HEK293T (cell line): ENCODE results near the gene CLPX.
"Not testable (repeated sequence)": the region's sequence is repeated elsewhere in the genome, so short reads cannot be mapped to it uniquely, and the experiment has no call there.

Experiments
- CTCF ChIA-PET: fragments of 350-600 bp; formaldehyde crosslinking; extraction: SDS; loops from one replicate; lab custom pipeline; 2021; ENCODE audit warnings: antibody characterized with exemption, inconsistent platforms; lab: Yijun Ruan, JAX
- POLR2A ChIA-PET: fragments of 350-600 bp; formaldehyde crosslinking; extraction: SDS; loops from one replicate; lab custom pipeline; 2020; ENCODE audit warnings: antibody characterized with exemption, inconsistent platforms; lab: Yijun Ruan, JAX
- DNase-seq: peaks from one replicate; pipeline ENCODE4 v3.0.0; 2012; ENCODE audit warnings: mixed read lengths; ENCODE audit errors: extremely low spot score
- ARNT ChIP-seq: fragments of 450-650 bp; IDR thresholded peaks from 2 replicates; pipeline ENCODE4 v1.6.1; 2017; ENCODE audit warnings: mild to moderate bottlenecking
- BHLHE40 ChIP-seq: fragments of 450-650 bp; IDR thresholded peaks from 2 replicates; pipeline ENCODE4 v1.6.1; 2016; ENCODE audit warnings: mild to moderate bottlenecking, moderate library complexity, borderline replicate concordance
- CTBP1 ChIP-seq: fragments of 450-650 bp; IDR thresholded peaks from 2 replicates; pipeline ENCODE4 v1.6.1; 2016; ENCODE audit warnings: borderline replicate concordance
- ELF4 ChIP-seq: fragments of 450-650 bp; IDR thresholded peaks from 2 replicates; pipeline ENCODE4 v1.6.1; 2017; ENCODE audit warnings: antibody characterized with exemption
- FOXA1 ChIP-seq: fragments of 450-650 bp; IDR thresholded peaks from 2 replicates; pipeline ENCODE4 v1.6.1; 2016; ENCODE audit warnings: mild to moderate bottlenecking
- FOXK2 ChIP-seq: fragments of 450-650 bp; IDR thresholded peaks from 2 replicates; pipeline ENCODE4 v1.6.1; 2016; ENCODE audit warnings: mild to moderate bottlenecking
- FOXM1 ChIP-seq: fragments of 450-650 bp; IDR thresholded peaks from 2 replicates; pipeline ENCODE4 v1.6.1; 2017; ENCODE audit warnings: mild to moderate bottlenecking, borderline replicate concordance
- HDGF ChIP-seq: fragments of 450-650 bp; IDR thresholded peaks from 2 replicates; pipeline ENCODE4 v1.6.1; 2017; ENCODE audit warnings: antibody characterized with exemption, borderline replicate concordance
- L3MBTL2 ChIP-seq: fragments of 450-650 bp; conservative IDR thresholded peaks from 2 replicates; pipeline ENCODE4 v1.6.1; 2016; ENCODE audit warnings: mild to moderate bottlenecking
- LEF1 ChIP-seq: fragments of 450-650 bp; IDR thresholded peaks from 2 replicates; pipeline ENCODE4 v1.6.1; 2017; ENCODE audit warnings: mild to moderate bottlenecking, borderline replicate concordance
- NFRKB ChIP-seq: fragments of 450-650 bp; IDR thresholded peaks from 2 replicates; pipeline ENCODE4 v1.6.1; 2016; ENCODE audit warnings: mild to moderate bottlenecking, moderate library complexity
- PKNOX1 ChIP-seq: fragments of 450-650 bp; IDR thresholded peaks from 2 replicates; pipeline ENCODE4 v1.6.1; 2016
- SP1 ChIP-seq: fragments of 450-650 bp; IDR thresholded peaks from 2 replicates; pipeline ENCODE4 v1.6.1; 2017
- SUZ12 ChIP-seq: fragments of 450-650 bp; IDR thresholded peaks from 2 replicates; pipeline ENCODE4 v1.6.1; 2016; ENCODE audit warnings: mild to moderate bottlenecking
- TARDBP ChIP-seq: fragments of 450-650 bp; IDR thresholded peaks from 2 replicates; pipeline ENCODE4 v1.6.1; 2016
- ZNF384 ChIP-seq: fragments of 450-650 bp; IDR thresholded peaks from 2 replicates; pipeline ENCODE4 v1.6.1; 2016

The CLPX gene

GRCh38 chr15:65184305-65184867 is 756 bp downstream of the CLPX start:
- DNase-seq: peak; percentile 36
- TF ChIP-seq FOXM1: no peak
- peak; percentile 70; the same call in 1 of the 2 replicates for TF ChIP-seq FOXK2
- POLR2A ChIA-PET: interaction anchor here (1.2 to 2.0 kb wide), 7 partner anchors 25 to 113 kb away, joined by 3 to 12 read pairs (median 4); no protein-coding TSS in a partner anchor
- CTCF ChIA-PET: no interaction called here

DNA sequence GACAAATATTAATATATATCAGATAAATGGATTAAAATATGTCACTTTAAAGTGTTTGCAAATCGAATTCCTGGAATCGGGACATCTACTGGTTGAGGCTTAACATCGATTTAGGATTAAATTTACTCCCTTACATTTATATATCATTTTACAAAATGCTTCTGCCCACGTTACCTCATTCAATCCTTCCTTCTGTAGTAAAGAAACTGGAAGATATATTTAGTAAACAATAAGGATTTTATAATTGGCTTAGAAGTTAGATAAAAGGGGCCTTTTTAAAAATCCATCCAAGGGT is 1.3 kb downstream of the CLPX start:
- DNase-seq: no peak
- ChIA-PET CTCF (no interaction called here), POLR2A (interaction anchor here (1.7 to 2.0 kb wide), 2 partner anchors 26 to 89 kb away, joined by 4 to 8 read pairs; no protein-coding TSS in a partner anchor)
- TF ChIP-seq TARDBP: no peak
- no peak for TF ChIP-seq ZNF384
- no peak for TF ChIP-seq SUZ12
- no peak for TF ChIP-seq L3MBTL2
- no peak for TF ChIP-seq HDGF
- no peak for TF ChIP-seq PKNOX1
- TF ChIP-seq ELF4: no peak
- no peak for TF ChIP-seq SP1
- no peak for TF ChIP-seq BHLHE40
- no peak for TF ChIP-seq LEF1
- TF ChIP-seq ARNT: no peak
- no peak for TF ChIP-seq FOXA1
- no peak for TF ChIP-seq FOXM1
- no peak for TF ChIP-seq CTBP1
- no peak for TF ChIP-seq FOXK2
- no peak for TF ChIP-seq NFRKB

DNA sequence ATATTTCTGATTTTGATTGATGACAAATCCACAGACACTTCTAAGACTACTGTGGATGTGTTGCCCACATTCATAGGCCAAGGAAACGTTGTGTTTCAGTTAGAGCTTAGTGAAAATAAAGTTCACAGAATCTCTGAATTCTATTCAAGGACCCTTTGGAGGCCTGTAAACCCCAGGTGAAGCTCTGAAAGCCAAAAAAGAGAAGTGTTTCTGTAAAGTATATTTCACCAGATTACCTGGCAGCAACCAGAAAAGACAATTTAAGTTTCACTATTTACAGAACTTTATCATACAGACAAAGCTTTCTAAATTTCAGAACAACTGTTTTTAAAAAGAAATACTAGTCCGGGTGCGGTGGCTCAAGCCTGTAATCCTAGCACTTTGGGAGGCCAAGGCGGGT is 2.6 kb downstream of the CLPX start:
- no peak for DNase-seq
- ChIA-PET POLR2A (interaction anchor here (1.2 kb wide), 1 partner anchor 104 kb away, joined by 4 read pairs; the partner anchor contains the start of gene PARP16), CTCF (interaction anchor here (0.6 to 0.7 kb wide), 2 partner anchors 115 to 202 kb away, joined by 3 read pairs; no protein-coding TSS in a partner anchor)
- TF ChIP-seq ZNF384 (no peak), FOXA1 (no peak)

DNA sequence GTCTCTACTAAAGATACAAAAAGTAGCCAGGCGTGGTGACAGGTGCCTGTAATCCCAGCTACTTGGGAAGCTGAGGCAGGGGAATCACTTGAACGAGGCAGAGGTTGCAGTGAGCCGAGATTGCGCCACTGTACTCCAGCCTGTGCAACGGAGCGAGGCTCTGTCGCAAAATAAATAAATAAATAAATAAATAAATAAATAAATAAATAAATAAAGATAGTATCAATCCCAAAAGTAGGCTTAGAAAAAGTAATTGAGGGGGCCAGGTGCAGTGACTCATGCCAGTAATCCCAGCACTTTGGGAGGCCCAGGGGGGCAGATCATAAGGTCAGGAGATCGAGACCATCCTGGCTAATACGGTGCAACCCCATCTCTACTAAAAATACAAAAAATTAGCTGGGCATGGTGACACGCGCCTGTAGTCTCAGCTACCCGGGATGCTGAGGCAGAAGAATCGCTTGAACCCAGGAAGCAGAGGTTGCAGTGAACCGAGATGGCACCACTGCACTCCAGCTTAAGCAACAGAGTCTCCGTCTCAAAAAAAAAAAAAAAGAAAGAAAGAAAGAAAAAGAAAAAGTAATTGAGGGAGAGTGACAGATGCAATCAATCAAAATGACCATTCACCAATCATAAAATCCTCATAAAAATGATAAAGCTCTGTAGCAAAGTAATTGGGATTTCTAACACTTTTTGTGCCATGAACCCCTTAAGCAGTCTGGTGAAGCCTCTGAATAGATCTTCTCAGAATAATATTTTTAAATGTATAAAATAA is 3.4 kb downstream of the CLPX start:
- TF ChIP-seq ZNF384: peak; percentile 62; the same call in 1 of the 2 replicates
- TF ChIP-seq PKNOX1: peak; percentile 91
- not testable (repeated sequence) for DNase-seq
- CTCF ChIA-PET: interaction anchor here (0.6 to 0.7 kb wide), 2 partner anchors 116 to 203 kb away, joined by 3 read pairs; no protein-coding TSS in a partner anchor
- POLR2A ChIA-PET: interaction anchor here (0.6 to 1.2 kb wide), 2 partner anchors 105 to 123 kb away, joined by 3 to 4 read pairs; partner anchors contain the start of genes PARP16 and RNU5B-1

DNA sequence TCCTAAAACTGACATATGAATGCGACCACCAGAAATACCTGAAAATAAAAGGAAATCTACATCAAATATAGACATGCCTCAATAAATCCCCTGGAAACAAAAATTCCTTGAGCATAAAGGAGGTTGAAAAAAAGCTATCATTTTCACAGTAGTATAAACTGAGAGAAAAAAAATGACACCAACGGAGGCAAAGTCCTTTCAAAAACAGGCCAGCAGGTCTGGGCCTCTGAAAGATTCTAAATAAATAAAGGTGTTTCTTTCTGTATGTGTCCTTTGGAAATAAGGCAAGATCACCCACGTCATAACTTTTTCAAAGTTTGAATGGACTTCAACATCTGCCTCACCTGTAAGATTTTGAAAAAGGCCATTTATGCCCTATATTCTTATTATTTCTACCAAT is 5.0 kb downstream of the CLPX start:
- no peak for TF ChIP-seq HDGF
- TF ChIP-seq LEF1: no peak
- no peak for TF ChIP-seq PKNOX1
- TF ChIP-seq FOXA1: no peak
- no peak for TF ChIP-seq SP1
- TF ChIP-seq BHLHE40: no peak
- TF ChIP-seq ARNT: no peak
- TF ChIP-seq L3MBTL2: no peak
- no peak for TF ChIP-seq ELF4
- no peak for TF ChIP-seq SUZ12
- TF ChIP-seq FOXK2: no peak
- no peak for TF ChIP-seq TARDBP
- TF ChIP-seq ZNF384: no peak
- POLR2A ChIA-PET: no interaction called here
- CTCF ChIA-PET: no interaction called here
- DNase-seq: no peak

- ChIA-PET CTCF (interaction anchor here (0.6 kb wide), 1 partner anchor 431 kb away, joined by 4 read pairs; no protein-coding TSS in a partner anchor), POLR2A (no interaction called here)
- TF ChIP-seq SP1 (no peak), L3MBTL2 (no peak), FOXK2 (no peak), NFRKB (no peak), LEF1 (no peak), ZNF384 (no peak), PKNOX1 (no peak), TARDBP (no peak), ARNT (no peak), SUZ12 (no peak)
- no peak for DNase-seq
Measured at GRCh38 chr15:65177901-65178300, 7.2 kb downstream of the CLPX start.
